ENCODE results near the gene DCLK2.

DCLK2 gene

GRCh38 chr4:150248181-150248580, 169.9 kb downstream of the DCLK2 start:
- no peak for FAIRE-seq

DNA sequence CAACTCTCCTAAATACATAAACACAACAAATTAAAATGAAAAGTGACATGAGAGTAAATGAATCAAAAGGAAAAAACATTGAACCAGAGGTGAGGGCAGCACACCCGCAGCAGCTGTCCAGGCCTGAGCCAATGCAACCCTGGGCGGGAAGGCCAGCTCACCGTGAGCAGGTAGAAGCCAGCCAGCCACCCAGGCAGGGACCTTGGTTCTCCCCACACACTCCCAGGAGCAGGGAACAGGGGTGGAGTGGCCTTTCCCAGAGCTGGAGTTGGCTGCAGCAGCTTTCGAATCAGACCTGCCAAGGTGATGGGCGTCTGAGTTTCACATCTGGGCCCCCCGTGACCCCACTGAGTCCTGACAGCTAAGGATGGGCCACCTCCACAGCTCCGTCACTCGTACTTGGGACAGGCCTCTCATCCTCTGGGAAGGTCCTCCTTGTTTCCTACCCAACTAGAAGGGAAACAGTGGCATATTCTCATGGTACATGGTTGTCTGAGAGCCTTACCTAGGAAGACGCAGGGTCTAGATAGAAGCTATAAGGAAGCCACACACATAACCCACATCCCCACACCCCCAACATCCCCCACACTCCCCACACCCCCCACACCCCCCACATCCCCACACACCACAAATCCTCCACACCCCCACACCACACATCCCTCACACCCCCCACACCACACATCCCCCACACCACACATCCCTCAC, 172.2 kb downstream of the DCLK2 start:
- FAIRE-seq: no peak

DNA sequence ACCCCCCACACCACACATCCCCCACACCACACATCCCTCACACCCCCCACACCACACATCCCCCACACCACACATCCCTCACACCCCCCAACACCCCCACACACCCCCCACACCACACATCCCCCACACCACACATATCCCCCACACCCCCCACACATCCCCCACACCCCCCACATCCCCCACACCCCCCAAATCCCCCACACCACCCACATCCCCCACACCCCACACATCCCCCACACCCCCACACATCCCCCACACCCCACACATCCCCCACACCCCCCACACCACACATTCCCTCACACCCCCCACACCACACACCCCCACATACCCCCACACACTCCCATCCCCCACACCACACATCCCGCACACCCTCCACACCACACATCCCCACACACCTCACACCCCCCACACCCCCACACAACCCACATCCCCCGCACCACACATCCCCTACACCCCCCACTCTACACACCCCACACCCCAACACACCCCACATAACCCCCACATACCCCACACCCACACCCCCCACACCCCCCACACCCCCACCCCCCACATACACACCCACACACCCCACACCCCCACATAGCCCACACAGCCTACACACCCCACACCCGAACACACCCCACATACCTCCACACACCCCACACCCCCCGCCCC, 172.9 kb downstream of the DCLK2 start:
- FAIRE-seq: no peak

GRCh38 chr4:150251752-150252190, 173.5 kb downstream of the DCLK2 start:
- FAIRE-seq: no peak

DNA sequence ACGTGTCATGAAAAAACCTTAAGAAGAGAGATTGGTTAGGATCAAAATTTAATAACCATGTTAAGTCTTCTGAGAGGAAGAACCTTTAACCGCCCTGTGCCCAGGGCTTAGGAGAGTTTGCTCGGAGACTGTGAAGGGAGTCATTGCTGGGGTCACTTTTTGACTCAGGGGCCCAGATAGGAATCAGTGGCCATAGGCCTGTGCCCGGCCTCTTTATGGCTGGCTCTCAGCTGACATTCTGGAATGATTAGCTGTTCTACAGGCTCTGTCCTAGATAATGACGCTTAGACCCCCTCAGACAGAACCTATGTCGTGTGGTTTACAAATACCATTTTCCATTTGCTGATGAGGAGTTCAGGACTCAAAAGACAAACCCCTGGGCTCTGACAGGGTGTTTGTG, 174.1 kb downstream of the DCLK2 start:
- no peak for FAIRE-seq

DNA sequence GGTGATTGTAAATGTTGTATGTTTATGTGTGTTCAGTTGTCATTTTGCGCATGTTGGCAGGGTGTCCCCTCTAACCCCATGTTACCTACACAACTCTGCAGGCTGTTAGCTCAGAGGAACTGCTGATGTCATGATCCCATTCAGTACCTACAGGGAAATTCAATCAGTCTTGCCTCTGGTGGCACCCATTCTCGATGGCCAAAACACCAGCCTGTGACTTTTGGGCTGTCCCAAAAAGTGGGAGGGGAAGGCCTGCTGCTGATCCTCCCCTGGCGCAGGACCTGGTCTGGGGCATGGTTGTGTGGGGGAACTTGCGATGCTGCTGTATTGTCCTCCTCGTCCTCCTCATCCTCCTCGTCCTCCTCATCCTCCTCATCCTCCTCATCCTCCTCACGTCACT, 174.5 kb downstream of the DCLK2 start:
- FAIRE-seq: no peak

DNA sequence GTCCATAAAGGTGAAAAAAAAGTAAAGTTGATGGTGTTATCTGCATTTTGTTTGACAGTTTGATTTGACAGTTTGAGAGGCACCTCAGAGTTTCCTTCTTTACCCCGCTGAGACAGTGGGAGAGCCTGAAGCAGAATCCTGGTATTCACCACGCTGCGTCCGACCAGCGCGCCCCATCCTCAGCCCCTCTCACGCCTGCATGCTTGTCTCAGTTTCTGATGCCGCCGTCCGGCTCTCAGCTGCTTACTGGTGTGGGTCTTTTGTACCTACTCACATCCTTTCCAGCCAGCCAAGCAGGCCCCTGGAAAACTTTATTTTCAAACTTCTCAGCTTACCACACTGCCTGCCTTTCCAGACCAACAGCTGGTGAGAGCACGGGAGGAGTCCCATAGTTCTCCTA, 175.2 kb downstream of the DCLK2 start:
- no peak for FAIRE-seq

GRCh38 chr4:150253965-150254630, 175.9 kb downstream of the DCLK2 start:
- FAIRE-seq: no peak

DNA sequence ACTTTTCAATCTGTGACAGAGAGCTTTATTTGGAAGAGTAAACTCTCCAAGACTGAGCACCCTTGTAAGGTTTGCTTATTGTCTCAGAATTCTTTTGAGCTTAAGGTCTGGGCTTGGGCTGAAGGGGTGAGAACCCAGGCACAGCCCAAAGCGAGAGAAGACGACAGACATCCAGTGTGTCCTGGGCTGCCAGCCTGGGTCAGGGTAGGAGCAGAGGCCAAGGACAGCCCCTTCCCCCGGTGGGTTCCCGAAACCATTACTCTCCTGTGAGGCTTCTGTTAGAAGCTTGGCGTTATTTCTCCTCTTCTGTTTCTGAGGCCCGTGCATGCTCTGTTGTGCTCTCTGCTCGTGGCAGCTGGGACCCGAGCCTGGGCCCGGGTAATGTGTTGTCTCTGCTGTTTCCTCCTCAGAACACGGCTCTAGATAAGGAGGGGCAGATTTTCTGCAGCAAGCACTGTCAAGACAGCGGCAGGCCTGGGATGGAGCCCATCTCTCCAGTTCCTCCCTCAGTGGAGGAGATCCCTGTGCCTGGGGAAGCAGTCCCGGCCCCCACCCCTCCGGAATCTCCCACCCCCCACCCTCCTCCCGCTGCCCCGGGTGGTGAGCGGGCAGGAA, 177.5 kb downstream of the DCLK2 start:
- no peak for FAIRE-seq

- FAIRE-seq: no peak
Measured at GRCh38 chr4:150256225-150256620, 178.0 kb downstream of the DCLK2 start.

DNA sequence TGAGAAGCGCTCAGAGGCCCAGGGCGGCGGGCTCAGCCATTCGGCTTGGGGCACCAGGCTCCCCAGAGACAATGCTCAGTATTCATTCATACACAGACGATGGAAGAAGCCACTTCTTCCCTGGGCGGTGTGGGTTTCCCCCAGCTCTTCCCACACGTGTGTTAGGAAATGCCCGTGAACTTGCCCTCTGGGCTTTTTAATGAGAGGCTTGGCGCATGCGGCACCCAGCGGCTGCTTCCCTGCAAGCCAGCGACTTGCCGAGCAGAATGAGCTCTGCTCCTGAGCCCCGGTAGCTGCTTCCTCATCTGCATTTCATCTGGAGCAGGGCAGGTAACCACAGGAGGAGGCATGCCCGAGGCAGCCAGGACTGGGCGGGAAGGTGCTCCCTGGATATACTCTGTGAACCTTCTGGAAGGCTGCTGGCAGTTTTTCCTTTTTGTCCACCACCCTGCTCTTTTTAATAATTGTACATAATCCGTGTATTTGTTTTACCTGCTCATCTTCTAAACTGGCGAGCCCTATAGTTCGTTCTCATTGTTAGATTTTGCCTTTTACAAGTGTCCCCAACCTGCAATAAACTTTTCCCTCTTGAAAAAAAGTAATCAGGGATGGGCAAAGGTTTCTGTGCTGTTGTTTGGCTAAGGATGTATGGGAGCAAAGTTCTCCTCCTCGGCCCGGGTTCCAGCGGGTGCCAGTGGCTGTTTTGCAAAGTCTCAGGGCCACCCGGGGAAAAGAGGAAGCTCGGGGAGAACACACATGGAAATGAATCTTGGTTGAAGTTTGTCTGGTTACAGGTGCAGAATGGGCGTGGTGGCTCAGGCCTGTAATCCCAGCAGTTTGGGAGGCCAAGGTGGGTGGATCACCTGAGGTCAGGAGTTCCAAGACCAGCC, 178.8 kb downstream of the DCLK2 start:
- FAIRE-seq: no peak

- no peak for FAIRE-seq
Measured at GRCh38 chr4:150258569-150258968, 180.3 kb downstream of the DCLK2 start.

GRCh38 chr4:150259861-150260567, 181.8 kb downstream of the DCLK2 start:
- FAIRE-seq: no peak

- FAIRE-seq: no peak
Measured at GRCh38 chr4:150261571-150261970, 183.3 kb downstream of the DCLK2 start.

DNA sequence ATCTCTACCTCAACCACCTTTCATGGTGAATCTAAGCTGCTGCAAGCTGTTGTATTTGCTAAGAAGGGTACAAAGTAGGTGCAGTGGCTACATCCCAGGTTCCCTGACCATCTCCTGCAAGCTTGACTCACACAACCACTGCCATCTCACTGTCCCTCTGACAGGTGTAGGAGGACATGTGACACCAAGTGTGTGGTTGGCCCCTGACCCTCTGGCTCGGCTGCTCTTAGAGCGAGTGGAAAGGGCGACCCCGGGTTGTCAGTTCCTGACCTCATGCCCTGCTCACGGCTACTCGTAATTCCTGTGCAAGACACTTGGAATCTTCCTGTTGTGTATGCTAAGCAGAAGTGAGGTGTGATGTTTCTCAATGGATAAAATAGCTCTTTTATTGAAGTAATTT, 184.4 kb downstream of the DCLK2 start:
- FAIRE-seq: no peak

- FAIRE-seq: no peak
Measured at GRCh38 chr4:150264595-150265161, 186.4 kb downstream of the DCLK2 start.

DNA sequence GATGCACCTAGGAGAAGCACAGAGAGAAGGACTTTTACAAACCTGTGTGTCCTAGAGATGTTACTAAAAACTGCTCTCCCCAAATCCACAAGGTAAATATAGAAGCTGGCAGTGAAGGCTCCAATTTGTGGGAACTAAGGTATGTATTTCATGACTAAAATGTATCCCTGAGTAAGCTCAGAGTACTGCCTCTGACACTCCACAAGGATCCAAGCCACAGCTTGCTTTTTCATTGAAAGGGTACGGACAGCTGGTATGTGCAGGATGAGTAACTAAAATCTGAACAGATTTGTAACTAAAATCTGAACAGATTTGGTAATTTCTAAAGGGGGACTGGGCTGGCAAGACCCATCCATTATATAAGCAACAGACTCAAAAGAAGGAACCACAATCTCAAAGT, 187.6 kb downstream of the DCLK2 start:
- no peak for FAIRE-seq

- FAIRE-seq: no peak
Measured at GRCh38 chr4:150268444-150268843, 190.2 kb downstream of the DCLK2 start.

- no peak for FAIRE-seq
Measured at GRCh38 chr4:150278206-150278605, 200.0 kb downstream of the DCLK2 start.

- no peak for FAIRE-seq
Measured at GRCh38 chr4:150280081-150280895, 202.0 kb downstream of the DCLK2 start.

DNA sequence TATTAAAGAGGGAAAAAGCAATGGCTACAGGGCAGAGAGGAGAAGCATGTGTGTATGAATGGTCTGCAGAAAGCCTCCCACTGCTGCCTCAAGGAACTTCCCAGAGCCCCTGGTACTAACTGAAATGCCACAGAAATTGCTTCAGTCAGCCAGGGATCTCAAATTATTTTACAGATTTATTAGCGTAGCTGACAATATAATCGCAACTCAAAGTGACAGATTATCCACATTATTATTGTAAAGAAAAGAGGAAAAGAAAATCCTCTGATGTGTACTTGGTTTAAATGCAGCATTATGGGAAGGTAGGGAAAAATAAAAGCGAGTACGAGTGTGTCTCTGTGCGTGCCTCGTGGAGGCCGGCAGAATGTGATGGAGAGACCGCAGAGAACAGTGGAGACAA, 202.7 kb downstream of the DCLK2 start:
- no peak for FAIRE-seq

Data from islet of Langerhans (tissue), 1 donor.